Mesenchymal stem cell (in vitro differentiated cells and primary cell): ENCODE results near the gene AFAP1.
A peak's percentile ranks its signal among the peaks of the same experiment; 100 is the strongest.

Experiments used
- DNase-seq: peaks from one replicate; pipeline ENCODE4 v3.0.0-alpha.2; 2013
- H2AFZ ChIP-seq: one replicate; pipeline ENCODE4 v1.6.1; 2013; ENCODE audit warnings: low read depth, mild to moderate bottlenecking, control low read depth, inconsistent platforms, low read length, moderate library complexity
- H2AK5ac ChIP-seq: 2 replicates; pipeline ENCODE4 v1.6.1; 2013; ENCODE audit warnings: low read length, moderate library complexity, mild to moderate bottlenecking, inconsistent platforms; ENCODE audit not compliant: severe bottlenecking
- H2BK120ac ChIP-seq: one replicate; pipeline ENCODE4 v1.6.1; 2013; ENCODE audit warnings: low read depth, mild to moderate bottlenecking, inconsistent platforms, low read length, moderate library complexity
- H2BK12ac ChIP-seq, 2 experiments: one replicate each; pipeline ENCODE4 v1.6.1; 2013; ENCODE audit warnings: inconsistent platforms in 2 of 2, low read length in 2 of 2, mild to moderate bottlenecking in 2 of 2, moderate library complexity in 2 of 2, control low read depth in 1 of 2
- H2BK15ac ChIP-seq: one replicate; pipeline ENCODE4 v1.6.1; 2013; ENCODE audit warnings: mild to moderate bottlenecking, low read depth, inconsistent platforms; ENCODE audit not compliant: poor library complexity, severe bottlenecking
- H2BK5ac ChIP-seq: 2 replicates; pipeline ENCODE4 v1.6.1; 2013; ENCODE audit warnings: low read depth, mild to moderate bottlenecking, low read length, control low read depth, inconsistent platforms; ENCODE audit not compliant: poor library complexity, severe bottlenecking
- H3K14ac ChIP-seq, 2 experiments: one replicate each; pipeline ENCODE4 v1.6.1; 2013; ENCODE audit warnings: inconsistent platforms in 2 of 2, low read length in 2 of 2, control low read depth in 1 of 2, mild to moderate bottlenecking in 1 of 2, moderate library complexity in 1 of 2
- H3K18ac ChIP-seq, 2 experiments: one replicate each; pipeline ENCODE4 v1.6.1; 2013; ENCODE audit warnings: inconsistent platforms in 2 of 2, low read length in 2 of 2, control low read depth in 1 of 2, low read depth in 1 of 2, mild to moderate bottlenecking in 1 of 2
- H3K23ac ChIP-seq, 2 experiments: one replicate each; pipeline ENCODE4 v1.6.1; 2013; ENCODE audit warnings: inconsistent platforms in 2 of 2, low read length in 2 of 2, mild to moderate bottlenecking in 2 of 2, moderate library complexity in 2 of 2, control low read depth in 1 of 2
- H3K27ac ChIP-seq: 2 replicates; pipeline ENCODE4 v1.5.1; 2013; ENCODE audit warnings: mild to moderate bottlenecking, moderate library complexity, low read length, control low read depth, inconsistent platforms; ENCODE audit not compliant: poor library complexity, severe bottlenecking
- H3K27me3 ChIP-seq, 2 experiments: 2 replicates each; pipeline versions ENCODE4 v1.6.1 to v1.7.0; 2013; ENCODE audit warnings: low read length in 2 of 2, mild to moderate bottlenecking in 2 of 2, moderate library complexity in 2 of 2, control low read depth in 1 of 2, inconsistent platforms in 1 of 2; ENCODE audit not compliant: control insufficient read depth in 1 of 2, insufficient read depth in 1 of 2
- H3K36me3 ChIP-seq, 2 experiments: 2 replicates each; pipeline versions ENCODE4 v1.6.1 to v1.7.0; 2013; ENCODE audit warnings: low read length in 2 of 2, control low read depth in 1 of 2, inconsistent platforms in 1 of 2, low read depth in 1 of 2, mild to moderate bottlenecking in 1 of 2; ENCODE audit not compliant: insufficient read depth in 2 of 2, control insufficient read depth in 1 of 2
- H3K4ac ChIP-seq, 2 experiments: one replicate each; pipeline ENCODE4 v1.6.1; 2013; ENCODE audit warnings: inconsistent platforms in 2 of 2, low read length in 2 of 2, mild to moderate bottlenecking in 2 of 2, moderate library complexity in 2 of 2, control low read depth in 1 of 2, low read depth in 1 of 2
- H3K4me1 ChIP-seq: 2 replicates; pipeline ENCODE4 v1.6.1; 2013; ENCODE audit warnings: low read depth, low read length, control low read depth; ENCODE audit not compliant: control insufficient read depth, insufficient read depth
- H3K4me2 ChIP-seq: 2 replicates; pipeline ENCODE4 v1.6.1; 2013; ENCODE audit warnings: low read length, mild to moderate bottlenecking, inconsistent platforms; ENCODE audit not compliant: poor library complexity, severe bottlenecking
- H3K4me3 ChIP-seq, 2 experiments: 2 replicates each; pipeline versions ENCODE4 v1.5.1 to v1.7.0; 2013; ENCODE audit warnings: low read length in 2 of 2, mild to moderate bottlenecking in 2 of 2, control low read depth in 1 of 2, low read depth in 1 of 2; ENCODE audit not compliant: insufficient read depth in 1 of 2
- H3K79me1 ChIP-seq: replicated peaks from 2 replicates; pipeline ENCODE4 v1.6.1; 2013; ENCODE audit warnings: mild to moderate bottlenecking, control low read depth, low read length, inconsistent platforms; ENCODE audit not compliant: poor library complexity, severe bottlenecking
- H3K9ac ChIP-seq: 2 replicates; pipeline ENCODE4 v1.7.0; 2013; ENCODE audit warnings: mild to moderate bottlenecking, low read length, moderate library complexity
- H3K9me3 ChIP-seq: 2 replicates; pipeline ENCODE4 v1.7.0; 2013; ENCODE audit warnings: mild to moderate bottlenecking, low read length; ENCODE audit not compliant: control insufficient read depth
- H4K8ac ChIP-seq: one replicate; pipeline ENCODE4 v1.6.1; 2013; ENCODE audit warnings: inconsistent platforms, mild to moderate bottlenecking, low read length, moderate library complexity
- H4K91ac ChIP-seq: one replicate; pipeline ENCODE4 v1.6.1; 2013; ENCODE audit warnings: mild to moderate bottlenecking, low read length, inconsistent platforms
- WGBS: methylation state at CpG from one replicate; pipeline ENCODE4 v1.1.7; 2013; ENCODE audit warnings: mixed read lengths; 5-methylcytosine and 5-hydroxymethylcytosine counted together

The AFAP1 gene

DNA sequence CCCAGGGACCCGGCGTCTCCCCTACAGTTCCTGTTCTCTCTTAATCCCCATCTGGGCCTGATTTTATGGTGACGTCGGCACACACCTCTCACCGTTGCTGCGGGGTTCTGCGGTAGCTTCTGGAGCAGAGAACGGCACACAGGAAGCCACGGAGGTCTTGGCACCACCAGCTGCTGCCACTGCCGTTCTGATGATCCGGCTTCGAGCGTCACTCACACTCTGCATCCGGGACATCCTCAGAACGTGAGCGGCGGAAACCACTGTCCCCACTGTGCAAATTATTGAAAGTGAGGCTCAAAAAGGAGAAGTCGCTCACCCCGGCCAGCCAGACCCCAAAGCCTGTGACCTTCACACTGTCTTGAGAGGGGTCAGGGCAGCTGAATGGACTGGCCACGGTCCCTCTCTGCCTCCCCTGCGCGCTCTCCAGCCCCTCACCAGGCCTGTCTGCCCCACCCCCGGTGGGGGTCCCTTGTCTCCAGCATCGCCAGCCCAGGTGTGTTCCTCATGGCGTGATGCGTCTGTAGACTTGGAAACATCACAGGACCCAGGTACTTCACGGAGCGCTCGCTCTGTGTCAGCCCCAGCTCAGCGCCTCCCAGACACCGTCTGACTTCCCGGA lies 201.1 kb downstream of the AFAP1 start:
- Histone ChIP-seq H4K8ac (no peak overlapping the region), H2AK5ac (no peak overlapping the region), H3K14ac (no peak overlapping the region), H3K4me2 (no peak overlapping the region), H3K27ac (no peak overlapping the region), H3K18ac (no peak overlapping the region), H3K9me3 (peaks cover 5% of the 10 kb centered on the region), H3K23ac (no peak overlapping the region), H2BK120ac (no peak overlapping the region), H2AFZ (no peak overlapping the region), H2BK5ac (no peak overlapping the region), H3K79me1 (no peaks in the 10 kb centered on the region), H3K36me3 (no peaks in the 10 kb centered on the region), H3K4ac (no peak overlapping the region), H3K4me3 (no peak overlapping the region), H2BK15ac (no peak overlapping the region), H4K91ac (no peak overlapping the region), H3K27me3 (peaks cover 21 to 37% of the 10 kb centered on the region in 2 experiments), H3K4me1 (peaks cover 1% of the 10 kb centered on the region), H3K9ac (no peak overlapping the region), H2BK12ac (no peak overlapping the region)
- DNase-seq = no peak
- 93% methylated on average over 32 of the region's 32 CpGs for WGBS

GRCh38 chr4:7737752-7738457 lies 201.8 kb downstream of the AFAP1 start:
- no peak for DNase-seq
- H2BK12ac ChIP-seq = no peak overlapping the region
- peak overlapping the region; percentile 20 for H4K91ac ChIP-seq

GRCh38 chr4:7737268-7737645 lies 202.4 kb downstream of the AFAP1 start:
- no peak overlapping the region for H4K8ac ChIP-seq
- no peak for DNase-seq
- no peak overlapping the region for H2BK120ac ChIP-seq
- WGBS = 86% methylated on average over 14 of the region's 14 CpGs
- H2AFZ ChIP-seq = no peak overlapping the region
- H3K4me2 ChIP-seq = no peak overlapping the region
- H3K9me3 ChIP-seq = peaks cover 5% of the 10 kb centered on the region
- H3K4me3 ChIP-seq = no peak overlapping the region
- H4K91ac ChIP-seq = no peak overlapping the region
- no peak overlapping the region for H2BK5ac ChIP-seq
- H3K27me3 ChIP-seq = peaks cover 29 to 37% of the 10 kb centered on the region in 2 experiments
- no peaks in the 10 kb centered on the region for H3K36me3 ChIP-seq
- no peak overlapping the region for H2BK12ac ChIP-seq
- H3K4me1 ChIP-seq = peaks cover 1% of the 10 kb centered on the region
- H2AK5ac ChIP-seq = no peak overlapping the region
- H3K79me1 ChIP-seq = no peaks in the 10 kb centered on the region
- no peak overlapping the region for H2BK15ac ChIP-seq
- no peak overlapping the region for H3K9ac ChIP-seq
- no peak overlapping the region for H3K4ac ChIP-seq
- H3K14ac ChIP-seq = no peak overlapping the region
- H3K18ac ChIP-seq = no peak overlapping the region
- no peak overlapping the region for H3K23ac ChIP-seq
- no peak overlapping the region for H3K27ac ChIP-seq

More at GRCh38 chr4:7737752-7738457, 201.8 kb downstream of the AFAP1 start:
- Histone ChIP-seq H3K23ac (no peak overlapping the region), H2BK5ac (no peak overlapping the region), H3K27me3 (peaks cover 24 to 33% of the 10 kb centered on the region in 2 experiments), H3K18ac (no peak overlapping the region), H3K9ac (no peak overlapping the region), H4K8ac (no peak overlapping the region), H3K27ac (no peak overlapping the region), H3K79me1 (no peaks in the 10 kb centered on the region), H3K14ac (no peak overlapping the region), H2AFZ (no peak overlapping the region), H2AK5ac (no peak overlapping the region), H3K4me1 (peaks cover 1% of the 10 kb centered on the region), H2BK15ac (no peak overlapping the region), H3K36me3 (no peaks in the 10 kb centered on the region), H3K9me3 (peaks cover 5% of the 10 kb centered on the region), H3K4me3 (no peak overlapping the region), H3K4me2 (no peak overlapping the region), H3K4ac (no peak overlapping the region), H2BK120ac (no peak overlapping the region)
- WGBS = 93% methylated on average over 19 of the region's 19 CpGs

- Histone ChIP-seq H3K18ac (no peak overlapping the region), H4K8ac (no peak overlapping the region), H2AFZ (no peak overlapping the region), H3K27ac (no peak overlapping the region), H4K91ac (no peak overlapping the region), H3K27me3 (peaks cover 30 to 41% of the 10 kb centered on the region in 2 experiments), H3K79me1 (no peaks in the 10 kb centered on the region), H3K14ac (peak overlapping the region in 1 of 2 experiments; percentile 45), H3K9ac (no peak overlapping the region), H3K36me3 (no peaks in the 10 kb centered on the region), H2AK5ac (no peak overlapping the region), H2BK120ac (no peak overlapping the region), H3K4ac (no peak overlapping the region), H3K4me2 (no peak overlapping the region), H3K23ac (no peak overlapping the region), H2BK5ac (no peak overlapping the region), H3K4me3 (no peak overlapping the region), H2BK15ac (no peak overlapping the region), H2BK12ac (no peak overlapping the region), H3K9me3 (peaks cover 5% of the 10 kb centered on the region), H3K4me1 (peaks cover 1% of the 10 kb centered on the region)
- 75% methylated on average over 28 of the region's 31 CpGs for WGBS
- DNase-seq = no peak
These were observed 203.0 kb downstream of the AFAP1 start for GRCh38 chr4:7736436-7737267.
